GM12801 (cell line): ENCODE data around the gene LIFR.

Experiments
- CTCF ChIP-seq: IDR thresholded peaks from one replicate; pipeline ENCODE4 v1.5.1; 2011; ENCODE audit warnings: control low read depth; ENCODE audit not compliant: insufficient read length; ENCODE audit errors: extremely low read depth

Gene LIFR

GRCh38 chr5:38543074-38543473, 13.4 kb downstream of the LIFR start:
- TF ChIP-seq CTCF, result no peak

DNA sequence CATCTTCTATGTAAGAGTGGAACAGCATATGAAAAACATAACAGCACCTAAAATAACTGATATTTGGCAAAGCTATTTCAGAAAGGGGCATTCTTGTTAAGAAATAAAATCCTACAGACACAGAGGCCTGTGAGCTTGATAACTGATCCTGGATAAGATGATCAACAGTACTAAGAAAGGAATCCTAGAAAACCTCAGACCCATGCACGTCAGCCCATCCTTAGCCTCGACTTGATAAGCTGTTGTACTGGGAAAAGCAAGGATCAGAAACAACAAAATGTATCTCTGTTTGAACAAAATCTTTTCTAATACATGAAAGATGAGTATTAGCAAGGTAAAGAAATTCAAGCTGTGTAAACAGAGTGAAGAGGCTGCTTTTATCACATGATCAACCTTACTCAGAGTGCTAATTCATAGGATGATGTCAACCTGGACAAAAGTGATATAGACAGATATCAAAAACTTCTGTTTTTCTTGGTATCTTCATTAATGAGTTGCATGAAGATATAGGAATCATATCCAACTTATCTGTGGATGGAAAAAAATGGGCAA, 15.2 kb downstream of the LIFR start:
- no peak for TF ChIP-seq CTCF

DNA sequence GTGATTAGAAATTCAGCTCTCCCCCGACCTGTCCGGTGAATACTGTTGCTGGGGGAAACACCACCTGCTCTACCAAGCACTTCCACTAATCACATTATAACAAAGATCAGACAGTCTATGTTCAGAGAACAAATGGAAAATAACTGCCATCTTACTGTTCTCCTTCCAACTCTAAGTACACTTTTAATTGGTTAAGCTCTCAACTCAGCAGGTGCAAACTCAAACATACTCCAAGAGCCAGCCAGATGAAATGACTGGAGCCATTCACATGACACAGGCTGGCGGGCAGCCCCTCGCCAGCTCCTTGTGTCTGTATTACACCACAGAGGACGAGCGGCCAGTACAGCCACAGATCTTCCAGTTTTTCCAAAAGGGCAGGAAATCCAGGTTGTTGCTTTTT, 16.1 kb downstream of the LIFR start:
- no peak for TF ChIP-seq CTCF

GRCh38 chr5:38538161-38538560, 18.3 kb downstream of the LIFR start:
- TF ChIP-seq CTCF, result no peak

DNA sequence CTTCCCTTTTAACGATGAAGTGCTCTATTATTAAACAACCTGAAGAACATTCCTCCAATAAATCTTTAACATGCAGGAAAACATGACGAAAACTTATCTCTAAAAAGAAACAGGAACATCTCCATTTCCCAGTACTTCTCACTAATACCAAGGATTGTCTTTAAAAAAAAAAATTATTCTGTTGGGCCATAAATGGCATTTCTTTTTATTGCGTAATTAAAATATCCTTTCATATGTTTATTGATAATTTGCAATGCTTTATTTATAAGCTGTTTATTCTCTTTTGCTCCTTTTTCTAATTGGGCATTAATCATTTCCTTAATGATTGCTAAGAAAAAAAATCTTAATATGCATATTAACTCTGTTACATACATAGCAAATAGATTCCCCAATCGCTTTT, 18.9 kb downstream of the LIFR start:
- no peak for TF ChIP-seq CTCF

- no peak for TF ChIP-seq CTCF
These were observed 19.5 kb downstream of the LIFR start for GRCh38 chr5:38536968-38537367.

GRCh38 chr5:38535845-38536244, 20.6 kb downstream of the LIFR start:
- TF ChIP-seq CTCF, result no peak
